ENCODE results near the gene MTFR1L. TPM values are rescaled to one million over a fixed set of nuclear protein-coding genes. Genes with fewer than 3 reads are reported as not detected.

The MTFR1L gene
- total and polyA plus RNA-seq, 9 of the 15 experiments (the other 6 are each of a cell fraction or from before 2014, with no cell fraction given) = 41.4 to 98.5 (median 53.7) TPM

DNA sequence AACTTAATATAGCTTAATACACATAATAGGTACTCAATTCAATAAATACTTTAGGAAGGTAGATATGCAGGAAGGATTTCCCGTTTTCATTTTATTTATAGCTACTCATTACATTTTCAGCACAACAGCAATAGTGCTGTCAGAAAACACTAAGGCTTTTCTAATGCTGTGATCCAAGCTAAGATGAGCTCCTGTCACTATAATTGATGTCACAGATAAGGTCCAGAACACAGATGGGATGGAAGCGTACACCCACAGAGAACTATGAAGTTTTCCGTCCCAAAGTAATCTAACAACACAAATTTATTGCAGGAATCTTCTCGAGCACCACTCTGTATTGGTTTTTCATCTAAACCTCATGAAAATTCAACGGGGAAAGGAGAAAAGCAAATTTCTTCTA is 25.9 kb downstream of the MTFR1L start:
- CTCF ChIA-PET (ENCODE audit: low intra/inter-chr PET ratio) = no interaction called here
- BruUV-seq (replicated peaks) = no TSS peak
- H3K9me3 ChIP-seq (replicated peaks; ENCODE audit: control insufficient read depth, insufficient read depth, low read depth, low read length) = no peaks in the 10 kb centered on the region
- H3K9ac ChIP-seq (ENCODE audit: insufficient read depth in 1 of 2, low read depth in 2 of 2, low read length in 2 of 2) = no peak overlapping the region
- H2AFZ ChIP-seq (ENCODE audit: low read depth, low read length) = no peak overlapping the region
- H3K4me1 ChIP-seq (replicated peaks in 1 of 2; ENCODE audit: control insufficient read depth in 2 of 2, insufficient read depth in 2 of 2, low read length in 2 of 2) = peaks cover 0 to 18% of the 10 kb centered on the region in 2 experiments; a peak in 3 of 5 replicates
- H3K4me3 ChIP-seq = no peak overlapping the region
- 53% methylated on average over 5 of the region's 5 CpGs for WGBS (ENCODE audit: insufficient coverage, low coverage, missing lambda C conversion rate)
- no peak overlapping the region for H3K27ac ChIP-seq (ENCODE audit: extremely low read depth, low read depth, low read length)
- H3K9me1 ChIP-seq (ENCODE audit: control insufficient read depth, insufficient read depth, low read length) = no peaks in the 10 kb centered on the region
- peaks cover 9% of the 10 kb centered on the region; the same call in 1 of the 2 replicates for H4K20me1 ChIP-seq (replicated peaks; ENCODE audit: control insufficient read depth, insufficient read depth, low read length)
- intact Hi-C loops (cut with micrococcal nuclease) = no loop called here
- POLR2A ChIA-PET = interaction anchor here (0.6 to 10.8 kb wide), 9 partner anchors 9 to 528 kb away, joined by 3 to 108 read pairs (median 4); partner anchors contain the start of genes AUNIP, MTFR1L and PAQR7
- in situ Hi-C loops (cut with MboI) = no loop called here
- peak; percentile 59 for TF ChIP-seq MEIS2 (IDR thresholded peaks at IDR 0.05; ENCODE audit: partially characterized antibody)
- no peak for TF ChIP-seq E2F6 (IDR thresholded peaks at IDR 0.05; ENCODE audit: borderline replicate concordance in 1 of 2, extremely low read depth in 1 of 2, insufficient read depth in 1 of 2, insufficient read length in 1 of 2, low read depth in 1 of 2, low read length in 1 of 2, poor library complexity in 1 of 2, severe bottlenecking in 1 of 2)
- TF ChIP-seq PKNOX1 (IDR thresholded peaks at IDR 0.05) = peak; percentile 18; the same call in 1 of the 2 replicates
- TF ChIP-seq, protein P1, sequence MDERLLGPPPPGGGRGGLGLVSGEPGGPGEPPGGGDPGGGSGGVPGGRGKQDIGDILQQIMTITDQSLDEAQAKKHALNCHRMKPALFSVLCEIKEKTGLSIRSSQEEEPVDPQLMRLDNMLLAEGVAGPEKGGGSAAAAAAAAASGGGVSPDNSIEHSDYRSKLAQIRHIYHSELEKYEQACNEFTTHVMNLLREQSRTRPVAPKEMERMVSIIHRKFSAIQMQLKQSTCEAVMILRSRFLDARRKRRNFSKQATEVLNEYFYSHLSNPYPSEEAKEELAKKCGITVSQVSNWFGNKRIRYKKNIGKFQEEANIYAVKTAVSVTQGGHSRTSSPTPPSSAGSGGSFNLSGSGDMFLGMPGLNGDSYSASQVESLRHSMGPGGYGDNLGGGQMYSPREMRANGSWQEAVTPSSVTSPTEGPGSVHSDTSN (CRISPR knock-in tag; IDR thresholded peaks at IDR 0.05; ENCODE audit: low read depth) = no peak
- TF ChIP-seq, protein P1 (tag; conservative IDR thresholded peaks at IDR 0.05; ENCODE audit: low read depth) = peak; percentile 59
- no peak for FAIRE-seq
- DNase-seq (ENCODE audit: extremely low read depth in 1 of 4, low spot score in 3 of 4) = no peak
- no peaks in the 10 kb centered on the region for H3K27me3 ChIP-seq (ENCODE audit: control insufficient read depth in 2 of 2, insufficient read depth in 2 of 2, low read length in 2 of 2)
- no peak for ATAC-seq
- H3K4me2 ChIP-seq (ENCODE audit: insufficient read depth, low read length) = no peak overlapping the region
- peaks cover 88% of the 10 kb centered on the region for H3K79me2 ChIP-seq (ENCODE audit: control insufficient read depth, insufficient read depth, low read length)
- peaks cover 44% of the 10 kb centered on the region for H3K36me3 ChIP-seq (ENCODE audit: control insufficient read depth, insufficient read depth, low read length)
